NCI-H510A treated with DMSO at 0.1 percent for 48 hours (cell line): ENCODE measurements around the gene SGTA.
"Not testable (repeated sequence)": the region's sequence is repeated elsewhere in the genome, so short reads cannot be mapped to it uniquely, and the experiment has no call there.

Experiments used
- DNase-seq: peaks from one replicate; lab custom pipeline; 2025; lab: John Stamatoyannopoulos, UW

The SGTA gene, protein sequence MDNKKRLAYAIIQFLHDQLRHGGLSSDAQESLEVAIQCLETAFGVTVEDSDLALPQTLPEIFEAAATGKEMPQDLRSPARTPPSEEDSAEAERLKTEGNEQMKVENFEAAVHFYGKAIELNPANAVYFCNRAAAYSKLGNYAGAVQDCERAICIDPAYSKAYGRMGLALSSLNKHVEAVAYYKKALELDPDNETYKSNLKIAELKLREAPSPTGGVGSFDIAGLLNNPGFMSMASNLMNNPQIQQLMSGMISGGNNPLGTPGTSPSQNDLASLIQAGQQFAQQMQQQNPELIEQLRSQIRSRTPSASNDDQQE

DNA sequence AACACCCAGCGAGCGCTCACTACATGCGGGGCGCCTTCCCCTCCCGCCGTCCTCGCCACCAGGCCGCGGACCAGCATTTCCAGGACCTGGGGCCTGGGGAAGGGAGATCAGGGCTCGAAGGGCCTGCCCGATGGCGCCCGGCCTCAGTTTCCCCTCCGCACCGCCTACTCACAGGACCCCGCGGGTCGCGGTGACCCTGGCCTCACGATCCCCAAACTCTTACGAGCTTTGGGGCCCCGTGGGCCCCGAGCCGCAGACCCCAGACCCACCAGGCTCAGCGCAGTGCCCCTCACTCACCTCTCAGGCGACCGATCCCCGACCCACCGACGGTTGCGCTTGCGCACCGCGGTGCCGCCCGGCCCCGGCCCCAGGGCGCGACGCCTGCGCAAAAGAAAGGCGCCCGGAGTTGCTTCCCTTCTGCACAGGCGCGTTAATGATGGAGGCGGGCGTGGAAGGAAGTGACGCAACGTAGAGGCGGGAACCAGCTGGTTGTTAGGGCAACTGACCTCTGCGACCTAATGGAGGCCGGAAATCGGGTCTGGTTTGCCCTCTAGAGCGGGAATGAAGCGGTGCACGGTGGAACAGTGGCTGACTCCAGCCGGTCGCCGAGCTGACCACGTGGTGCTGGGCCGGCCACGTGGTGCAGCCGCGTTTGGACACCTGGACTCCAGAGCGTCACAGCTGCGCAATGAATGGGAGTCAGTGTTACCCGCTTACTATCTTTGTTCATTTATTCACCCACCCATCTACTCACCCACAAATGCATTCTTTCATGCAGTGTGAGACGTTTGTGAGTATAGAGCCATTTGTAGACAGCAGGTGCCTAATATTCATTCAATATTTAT, at the start of gene SGTA:
Gene SGTA, minus strand, starts transcription at position 338 of the 845 bp plus-strand sequence. CDS start 14,205 bp downstream, outside the sequence.
- DNase-seq = peak; percentile 89

DNA sequence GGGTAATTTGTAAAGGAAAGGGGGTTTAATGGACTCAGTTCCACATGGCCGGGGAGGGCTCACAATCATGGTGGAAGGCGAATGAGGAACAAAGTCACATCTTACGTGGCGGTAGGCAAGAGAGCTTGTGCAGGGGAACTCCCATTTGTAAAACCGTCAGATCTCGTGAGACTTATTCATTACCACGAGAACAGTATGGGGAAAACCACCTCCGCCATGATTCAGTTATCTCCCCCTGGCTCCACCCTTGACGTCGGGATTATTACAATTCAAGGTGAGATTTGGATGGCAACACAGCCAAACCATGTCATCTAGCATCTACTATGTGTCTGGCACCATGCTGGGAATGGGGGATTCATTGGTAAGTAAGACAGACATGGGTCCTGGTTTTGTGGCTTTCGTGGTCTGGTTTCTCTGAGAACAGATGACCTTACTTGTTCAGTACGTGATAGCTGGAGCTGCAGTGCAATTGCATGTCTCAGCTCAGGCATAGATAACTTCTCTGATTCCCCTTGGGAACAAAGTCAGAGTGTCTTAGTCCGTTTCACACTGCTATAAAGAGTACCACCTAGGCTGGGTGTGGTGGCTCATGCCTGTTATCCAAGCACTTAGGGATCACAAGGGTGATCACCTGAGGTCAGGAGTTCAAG, 44.9 kb upstream of the SGTA start:
- DNase-seq = no peak

DNA sequence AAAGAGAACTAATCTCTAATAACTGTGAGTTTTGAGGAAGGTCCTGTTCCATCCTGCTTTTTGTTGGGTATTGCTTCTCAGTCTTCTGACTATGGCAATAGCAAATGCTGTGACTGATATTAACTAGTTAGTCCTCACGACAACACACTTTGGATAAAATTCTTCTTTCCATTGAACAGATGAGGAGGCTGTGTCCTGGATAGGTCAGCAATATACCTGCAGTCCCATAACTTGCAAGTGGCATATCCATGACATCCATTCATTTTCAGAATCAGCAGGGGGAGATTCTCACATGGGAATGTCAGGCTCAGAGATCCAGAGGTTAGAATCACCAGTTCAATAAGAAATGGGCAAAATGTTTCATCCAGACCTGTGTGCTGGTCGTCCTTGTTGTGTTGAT, 43.9 kb upstream of the SGTA start:
- no peak for DNase-seq

DNA sequence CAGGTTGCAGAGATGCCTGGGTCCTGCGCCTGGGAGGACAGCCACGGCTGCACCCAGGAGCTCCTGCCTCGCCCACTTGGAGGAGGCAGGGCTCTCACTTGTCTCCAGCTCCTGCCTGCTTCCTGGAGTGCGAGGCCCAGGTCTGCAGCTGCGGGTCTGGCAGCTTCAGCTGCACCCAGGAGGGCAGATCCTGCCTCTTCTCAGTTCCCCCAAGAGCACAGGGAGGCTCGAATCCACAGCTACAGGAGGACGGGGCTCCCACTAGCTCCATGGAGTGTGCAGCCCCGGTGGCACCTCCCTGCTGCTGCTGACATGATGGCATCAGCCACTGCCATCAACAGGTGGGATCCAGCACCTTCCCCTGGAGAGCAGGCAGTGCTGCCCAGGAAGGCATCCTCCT, 41.1 kb upstream of the SGTA start:
- no peak for DNase-seq

DNA sequence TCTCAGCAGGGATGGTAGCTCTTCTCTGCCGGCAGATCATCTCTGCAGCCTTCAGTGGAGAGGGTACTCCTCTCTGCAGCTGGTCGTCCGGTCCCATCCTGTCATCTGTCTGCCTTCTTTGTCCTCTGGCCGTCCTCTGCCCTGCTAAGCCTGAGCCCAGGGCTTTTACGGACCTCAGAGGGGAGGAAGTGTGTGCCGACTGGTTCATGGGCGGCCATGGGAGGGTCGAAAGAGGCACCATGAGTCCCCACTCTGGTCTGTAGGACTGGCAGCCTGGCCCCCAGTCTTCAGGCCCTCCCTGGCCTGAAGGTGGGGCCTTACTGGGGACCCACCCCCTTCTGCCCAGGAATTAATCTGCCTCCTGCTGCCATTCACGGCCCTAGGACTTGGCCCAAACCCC, 40.6 kb upstream of the SGTA start:
- DNase-seq = no peak

DNA sequence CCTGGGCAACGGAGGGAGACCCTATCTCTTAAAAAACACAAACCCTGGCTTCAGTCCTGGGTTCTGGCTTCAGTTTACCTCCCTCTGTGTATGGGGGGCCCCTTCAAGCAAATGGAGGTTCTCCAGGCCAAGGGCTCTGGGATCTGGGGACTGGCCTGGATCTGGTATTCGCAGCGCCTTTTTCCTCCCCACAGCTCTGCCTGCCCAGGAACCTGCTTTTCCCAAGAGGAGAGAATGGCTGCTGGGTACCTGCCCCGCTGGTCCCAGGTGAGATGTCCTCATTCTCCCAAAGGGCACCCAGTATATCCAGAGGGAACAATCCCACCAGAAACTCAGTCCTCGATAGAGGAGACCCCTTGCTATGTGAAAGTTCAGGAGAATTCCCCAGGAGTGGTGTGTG, 39.8 kb upstream of the SGTA start:
- no peak for DNase-seq

DNA sequence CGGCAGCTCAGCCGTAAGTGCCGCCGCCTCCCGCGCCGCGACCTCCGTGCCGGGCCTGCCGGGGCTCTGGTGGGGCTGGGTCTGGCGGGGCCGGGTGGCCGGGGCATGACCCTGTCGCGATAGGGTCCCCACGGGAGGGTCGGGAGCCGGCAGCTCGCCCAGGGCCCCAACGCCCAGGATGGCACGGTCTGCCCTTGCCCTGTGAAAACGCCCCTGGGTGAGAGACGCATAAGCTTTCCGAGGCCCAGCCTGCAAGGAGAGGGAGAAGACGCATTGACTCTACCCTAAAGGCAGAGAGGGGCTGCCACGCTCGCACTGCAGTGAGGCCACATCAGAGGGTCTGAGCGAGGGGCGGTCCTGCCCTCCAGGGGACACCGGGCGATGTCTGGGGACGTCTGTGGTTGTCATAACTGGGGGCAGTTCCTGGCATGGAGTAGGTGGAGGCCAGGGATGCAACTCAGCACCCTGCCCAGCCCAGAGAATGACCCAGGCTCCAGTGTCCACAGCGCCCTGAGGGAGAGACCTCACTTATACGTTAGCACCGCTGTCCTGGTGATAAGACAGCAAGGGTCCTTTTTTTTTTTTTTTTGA, 37.1 kb upstream of the SGTA start:
- no peak for DNase-seq

DNA sequence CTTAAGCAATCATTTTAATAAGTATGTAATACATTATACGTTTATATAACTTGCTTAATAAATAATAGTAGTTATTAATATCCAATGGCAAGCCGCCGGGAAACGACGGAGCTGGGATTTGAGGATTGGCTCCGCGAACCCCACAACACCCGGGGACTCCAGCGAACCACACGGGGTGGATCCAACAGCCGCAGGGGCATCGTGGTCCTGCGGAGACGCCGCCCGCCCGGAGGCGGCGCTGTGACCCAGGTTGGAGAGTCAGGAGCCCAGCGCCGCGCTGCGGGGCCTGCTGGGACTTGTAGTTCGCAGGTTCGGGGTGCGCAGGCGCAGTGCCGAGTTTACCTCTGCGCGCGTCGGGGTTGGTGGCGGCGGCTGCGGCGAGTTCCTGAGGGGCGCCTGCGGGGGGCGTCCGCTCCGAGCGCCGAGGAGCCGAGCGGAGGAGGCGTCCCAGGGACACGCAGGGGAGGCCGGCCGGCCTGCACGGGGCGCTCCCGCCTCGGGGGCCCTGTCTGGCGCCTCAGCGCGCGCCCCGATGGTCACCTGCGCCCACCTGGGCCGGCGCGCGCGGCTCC, 36.6 kb upstream of the SGTA start, which contains the start of gene ZNF554:
Gene ZNF554, plus strand, starts transcription at position 329 of the 572 bp plus-strand sequence. Its CDS starts 204 bp downstream, at position 533.
- peak; percentile 73 for DNase-seq

DNA sequence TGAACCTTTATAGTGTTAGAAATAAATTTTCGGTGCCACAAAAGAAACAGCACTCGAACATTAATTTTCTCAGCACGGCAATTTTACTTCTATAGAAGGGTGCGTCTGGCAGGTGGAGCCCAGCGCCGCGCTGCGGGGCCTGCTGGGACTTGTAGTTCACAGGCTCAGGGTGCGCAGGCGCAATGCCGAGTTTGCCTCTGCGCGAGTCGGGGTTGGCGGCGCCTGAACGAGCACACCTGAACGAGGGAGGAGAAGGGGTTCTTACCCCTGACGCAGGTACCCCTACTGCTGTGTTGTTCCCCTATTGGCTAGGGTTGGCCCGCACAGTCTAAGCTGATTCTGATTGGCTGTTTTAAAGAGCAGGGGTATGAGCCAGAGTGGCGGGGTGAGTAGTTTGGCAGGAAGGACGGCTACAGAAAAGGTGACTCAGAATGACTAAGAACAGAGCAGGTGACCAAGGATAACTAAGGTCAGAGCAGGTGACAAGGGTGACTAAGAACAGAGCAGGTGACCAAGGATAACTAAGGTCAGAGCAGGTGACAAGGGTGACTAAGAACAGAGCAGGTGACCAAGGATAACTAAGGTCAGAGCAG, 34.3 kb upstream of the SGTA start:
- not testable (repeated sequence) for DNase-seq

DNA sequence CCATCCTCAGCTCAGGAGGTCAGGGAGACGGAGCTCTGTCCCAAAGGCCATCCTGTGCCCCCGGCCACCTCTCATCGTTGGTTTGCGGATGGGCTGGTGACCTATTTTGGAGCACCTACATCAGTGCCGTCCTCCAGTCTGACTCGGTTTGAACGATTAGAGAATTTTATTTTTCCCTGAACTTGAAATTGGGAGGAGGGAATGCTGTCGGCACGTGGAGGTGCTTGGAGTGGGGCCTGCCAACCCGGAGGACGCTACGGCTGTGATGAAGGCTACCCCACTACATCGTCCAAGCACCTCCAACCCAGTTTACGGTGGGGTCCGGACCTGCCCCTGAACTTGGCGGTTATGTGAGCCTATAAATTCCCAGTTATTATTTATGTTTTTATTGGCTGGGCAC, 33.6 kb upstream of the SGTA start:
- no peak for DNase-seq

DNA sequence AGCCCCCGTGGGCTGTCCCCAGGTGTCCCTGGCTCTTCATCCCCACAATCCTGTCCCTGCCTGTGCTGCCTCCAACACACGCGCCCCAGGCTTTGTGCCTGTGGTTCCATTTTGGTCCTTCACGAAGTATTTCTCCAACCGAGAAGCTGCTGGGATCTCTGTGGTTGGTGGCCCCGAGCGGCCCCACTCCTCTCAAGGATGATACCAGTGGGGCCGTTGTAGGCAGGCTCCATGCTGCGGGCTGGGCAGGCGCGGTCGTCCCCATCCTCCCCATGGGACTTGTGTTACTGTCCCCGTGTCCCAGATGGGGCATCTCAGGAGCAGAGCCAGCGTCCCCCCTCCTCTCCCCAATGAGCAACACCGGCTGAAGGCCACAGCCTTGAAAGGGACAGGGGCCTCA, 32.9 kb upstream of the SGTA start:
- no peak for DNase-seq

DNA sequence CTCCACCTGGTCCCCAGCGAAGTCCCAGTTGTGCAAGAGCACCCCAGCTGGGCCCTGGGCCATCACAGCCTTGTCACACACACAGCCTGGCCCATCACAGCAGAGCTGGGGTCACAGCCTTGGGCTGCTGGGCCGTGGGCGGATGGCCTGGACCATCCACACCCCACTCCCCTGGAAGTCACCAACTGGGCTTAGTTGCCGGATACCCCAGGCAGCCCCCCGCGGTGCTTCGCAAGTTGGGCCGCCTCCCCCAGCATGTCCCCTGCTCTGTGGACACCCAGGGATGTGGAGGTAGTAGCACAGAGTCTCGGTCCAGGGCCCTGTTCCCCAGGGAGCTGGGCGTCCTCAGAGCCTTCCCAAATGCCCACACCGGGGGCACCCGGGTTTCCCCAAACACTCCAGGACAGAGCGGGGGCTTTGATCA, 32.1 kb upstream of the SGTA start:
- DNase-seq = no peak

DNA sequence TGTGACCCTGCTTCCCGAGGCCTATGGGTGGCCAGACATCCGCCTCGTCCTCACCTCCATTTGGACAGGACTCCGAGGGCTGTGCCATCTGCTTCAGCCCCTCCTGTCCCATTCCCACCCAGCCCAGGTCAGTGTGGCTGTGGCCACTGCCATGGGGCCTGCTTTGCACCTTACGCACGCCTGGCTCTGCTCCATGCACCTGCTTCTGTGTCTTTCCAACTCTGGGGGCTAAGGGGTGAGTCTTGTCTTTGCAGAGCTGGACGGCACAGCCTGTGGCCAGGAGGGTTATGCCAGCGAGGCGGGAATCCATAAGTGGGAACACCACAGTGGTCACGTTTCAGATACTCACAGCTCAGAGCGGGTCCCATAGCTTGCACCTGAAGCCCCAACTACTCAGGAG, 31.4 kb upstream of the SGTA start:
- DNase-seq = no peak

DNA sequence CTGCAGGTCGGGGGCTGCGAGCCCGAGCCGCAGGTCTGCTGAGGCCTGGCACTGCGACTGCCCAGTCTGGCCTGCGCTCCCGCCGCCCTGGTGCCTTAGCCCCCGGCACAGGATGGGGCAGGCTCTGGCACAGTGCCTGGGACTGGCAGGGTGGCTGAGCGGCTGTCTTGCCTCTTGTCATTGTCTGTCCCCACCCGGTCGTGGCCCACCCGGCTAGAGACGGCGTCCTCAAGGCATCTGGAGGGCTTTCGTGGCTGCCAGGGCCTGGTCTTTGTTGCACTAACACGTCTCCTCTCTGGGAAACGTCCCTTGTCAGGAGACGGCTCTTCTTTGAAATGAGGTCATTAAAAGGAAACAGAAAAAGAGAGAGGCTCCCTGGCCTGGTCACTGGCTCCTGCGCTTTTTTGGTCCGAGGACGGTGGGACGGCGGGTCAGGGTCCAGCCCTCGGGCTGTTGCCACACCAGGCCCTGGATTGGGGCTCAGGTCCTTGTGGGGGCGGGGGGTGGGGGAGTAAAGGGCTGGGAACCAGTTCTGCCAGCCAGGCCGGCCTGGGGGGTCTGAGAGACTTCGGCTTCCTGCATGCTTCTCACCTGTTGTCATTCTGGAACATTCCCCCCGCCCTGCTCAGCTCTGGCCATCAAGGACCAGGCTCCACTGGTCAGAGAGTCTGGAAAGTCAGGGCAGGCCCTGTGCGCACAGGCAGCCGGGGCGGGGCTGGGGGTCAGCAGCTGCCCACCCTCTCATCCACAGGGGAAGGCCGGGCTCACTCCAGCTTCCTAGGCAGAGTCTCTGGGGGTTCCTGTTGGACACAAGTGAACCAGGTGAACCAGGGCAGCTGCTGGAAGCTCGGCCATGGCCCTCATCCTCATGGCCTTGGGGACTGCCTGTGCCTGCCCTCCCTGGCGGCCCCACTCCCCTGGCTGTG, 30.4 kb upstream of the SGTA start:
- DNase-seq = no peak

DNA sequence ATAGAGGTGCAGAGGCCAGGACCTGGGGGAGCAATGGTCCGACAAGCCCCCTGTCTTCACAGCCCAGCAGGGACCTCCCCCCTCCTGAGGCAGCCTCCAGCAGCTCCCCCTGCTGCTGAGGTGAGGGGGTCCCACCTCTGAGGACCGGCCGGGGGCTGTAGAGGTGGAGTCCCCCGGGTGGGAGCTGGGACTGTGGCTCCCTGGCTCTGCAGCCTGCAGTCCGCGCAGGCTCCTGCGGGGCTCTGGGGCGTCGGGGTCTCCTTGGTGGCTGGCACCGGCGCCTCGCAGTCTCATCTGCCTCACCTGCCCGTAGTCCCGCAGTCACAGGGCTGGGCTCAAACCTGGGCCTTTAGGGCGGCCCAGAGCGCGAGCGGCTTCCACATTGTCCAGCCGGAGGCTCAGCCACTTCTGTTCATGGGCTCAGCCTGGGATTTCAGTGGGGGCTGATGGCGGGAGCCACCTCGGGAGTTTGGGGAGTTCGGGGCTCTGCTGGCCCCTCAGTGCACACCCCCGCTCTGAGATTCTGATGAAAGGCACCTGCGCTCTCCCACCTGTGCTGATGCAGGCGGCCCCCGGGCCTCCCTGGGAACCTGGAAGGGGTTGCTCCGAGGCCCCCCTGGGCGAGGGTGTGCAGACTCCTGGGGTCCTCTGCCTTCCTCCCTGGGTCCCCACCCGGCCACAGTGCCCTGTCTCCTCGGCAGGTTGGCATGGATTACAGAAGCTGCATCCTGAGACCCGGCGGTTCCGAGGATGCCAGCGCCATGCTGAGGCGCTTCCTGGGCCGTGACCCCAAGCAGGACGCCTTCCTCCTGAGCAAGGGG, 29.6 kb upstream of the SGTA start:
- DNase-seq = no peak

DNA sequence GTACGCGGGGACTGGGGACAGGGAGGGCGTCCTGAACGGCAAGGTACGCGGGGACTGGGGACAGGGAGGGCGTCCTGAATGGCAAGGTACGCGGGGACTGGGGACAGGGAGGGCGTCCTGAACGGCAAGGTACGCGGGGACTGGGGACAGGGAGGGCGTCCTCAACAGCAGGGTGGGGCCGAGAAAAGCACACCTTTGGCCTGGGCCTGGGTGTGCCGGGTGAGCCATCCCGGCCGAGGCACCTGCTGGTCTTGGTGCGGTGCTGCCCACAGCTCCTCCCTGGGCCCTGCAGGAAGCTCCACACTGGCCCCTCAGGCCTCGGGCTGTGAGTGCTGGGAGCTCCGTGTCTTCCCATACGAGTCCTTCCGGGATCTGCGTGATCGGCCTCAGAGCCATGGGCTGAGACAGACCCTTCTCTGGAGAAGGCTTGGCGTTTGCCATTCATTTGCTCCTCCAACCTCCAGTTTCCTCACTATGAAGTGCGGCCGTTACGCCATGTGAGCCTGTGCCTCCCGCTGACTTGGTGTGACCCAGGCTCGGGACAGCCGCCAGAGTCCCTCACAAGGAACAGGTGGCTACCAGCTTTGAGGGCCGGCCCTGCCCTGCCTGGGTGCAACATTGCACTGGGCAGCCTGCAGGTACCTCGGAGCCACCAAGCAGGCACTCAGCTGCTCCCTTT, 28.8 kb upstream of the SGTA start:
- no peak for DNase-seq

DNA sequence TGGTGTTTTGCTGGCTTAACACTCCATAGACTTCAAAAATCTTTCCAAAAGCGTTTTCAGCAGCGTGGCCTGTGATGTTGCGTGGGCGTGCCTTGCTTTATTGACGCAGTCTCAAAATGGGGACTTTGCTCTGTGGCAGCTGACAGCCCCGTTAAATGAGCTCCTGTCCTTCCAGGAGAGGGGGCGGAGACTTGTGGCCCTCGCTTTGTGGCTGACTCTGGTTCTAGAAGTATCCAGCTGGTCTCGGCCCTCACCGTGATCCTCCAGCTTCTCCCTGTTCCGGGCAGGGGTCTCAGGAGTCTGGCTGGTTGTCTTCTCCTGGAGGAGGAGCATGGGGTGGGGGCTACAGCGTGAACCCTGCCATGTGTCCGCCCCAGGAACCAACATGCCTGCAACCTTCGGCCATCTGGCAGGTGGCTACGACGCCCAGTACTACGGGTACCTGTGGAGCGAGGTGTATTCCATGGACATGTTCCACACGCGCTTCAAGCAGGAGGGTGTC, 28.2 kb upstream of the SGTA start:
- no peak for DNase-seq

DNA sequence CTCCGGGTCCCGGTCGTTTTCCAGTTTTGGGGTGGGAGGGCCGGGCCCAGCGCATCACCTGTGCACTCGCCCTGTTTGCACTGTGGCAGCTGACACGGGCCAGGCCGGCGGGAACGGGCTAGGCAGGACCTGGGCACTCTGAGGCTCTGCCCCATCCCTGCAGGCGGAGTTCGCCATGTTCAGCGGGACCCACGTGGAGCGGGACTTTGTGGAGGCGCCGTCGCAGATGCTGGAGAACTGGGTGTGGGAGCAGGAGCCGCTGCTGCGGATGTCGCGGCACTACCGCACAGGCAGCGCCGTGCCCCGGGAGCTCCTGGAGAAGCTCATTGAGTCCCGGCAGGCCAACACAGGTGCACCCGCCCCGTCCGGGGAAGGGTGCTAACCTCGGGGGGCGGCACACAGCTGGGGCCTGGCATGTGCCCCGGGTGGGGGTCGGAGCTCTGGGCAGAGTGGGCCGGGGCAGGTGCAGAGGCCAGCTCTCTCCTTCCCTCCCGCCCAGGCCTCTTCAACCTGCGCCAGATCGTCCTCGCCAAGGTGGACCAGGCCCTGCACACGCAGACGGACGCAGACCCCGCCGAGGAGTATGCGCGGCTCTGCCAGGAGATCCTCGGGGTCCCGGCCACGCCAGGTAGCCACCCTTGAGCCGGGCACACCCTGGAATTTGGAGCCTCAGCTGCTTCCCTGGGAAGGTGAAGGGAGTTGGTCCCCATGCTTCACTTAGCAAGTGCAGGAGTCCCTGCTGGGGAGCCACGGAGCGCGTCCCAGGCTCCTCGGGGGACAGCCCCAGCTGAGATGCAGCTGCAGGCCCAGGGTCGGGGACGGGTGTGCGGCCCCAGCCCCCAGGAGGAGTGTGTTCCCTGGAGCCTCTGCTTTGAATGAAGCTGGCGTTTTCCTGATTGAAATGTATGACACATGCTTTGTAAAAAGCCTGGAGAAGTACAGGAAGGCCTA, 27.3 kb upstream of the SGTA start:
- no peak for DNase-seq
